ENCODE data around the gene FAIM.
"Not testable (repeated sequence)": the region's sequence is repeated elsewhere in the genome, so short reads cannot be mapped to it uniquely, and the experiment has no call there.

Gene FAIM

GRCh38 chr3:138675393-138675792 is 66.8 kb downstream of the FAIM start:
- FAIRE-seq (no peak), DNase-seq (ENCODE audit: insufficient read length, low spot score) (no peak)

GRCh38 chr3:138678086-138678485 is 69.5 kb downstream of the FAIM start:
- DNase-seq (ENCODE audit: insufficient read length, low spot score) (no peak), FAIRE-seq (no peak)

GRCh38 chr3:138678874-138679392 is 70.4 kb downstream of the FAIM start:
- DNase-seq (ENCODE audit: insufficient read length, low spot score) = no peak
- no peak for FAIRE-seq

- FAIRE-seq; DNase-seq (ENCODE audit: insufficient read length, low spot score): not testable (repeated sequence)
Measured at GRCh38 chr3:138680974-138681373, 72.4 kb downstream of the FAIM start.

GRCh38 chr3:138681463-138682220 is 73.1 kb downstream of the FAIM start:
- no peak for DNase-seq (ENCODE audit: insufficient read length, low spot score)
- FAIRE-seq = no peak

- DNase-seq (ENCODE audit: insufficient read length, low spot score) (no peak), FAIRE-seq (no peak)
Measured at GRCh38 chr3:138682648-138683047, 74.1 kb downstream of the FAIM start.

Data from HTR-8/SVneo (cell line).